Osteoblast (primary cell): ENCODE measurements around the gene NCBP2L. TPM values are rescaled to one million over a fixed set of nuclear protein-coding genes. Genes with fewer than 3 reads are reported as not detected.

Experiments used
- DNase-seq: peaks from one replicate; pipeline ENCODE4 v3.0.0; 2011; ENCODE audit warnings: low spot score, mixed read lengths; ENCODE audit not compliant: insufficient read length; ENCODE audit errors: missing footprints
- H2AFZ ChIP-seq: 2 replicates; pipeline ENCODE4 v1.6.0; 2011; ENCODE audit warnings: mild to moderate bottlenecking, low read length
- H3K27ac ChIP-seq: 2 replicates; pipeline ENCODE4 v1.5.1; 2011; ENCODE audit warnings: mild to moderate bottlenecking, low read depth, low read length, moderate library complexity
- H3K27me3 ChIP-seq: 2 replicates; pipeline ENCODE4 v1.6.0; 2012; ENCODE audit warnings: mild to moderate bottlenecking, control low read depth, inconsistent platforms, low read length, moderate library complexity; ENCODE audit not compliant: insufficient read depth
- H3K36me3 ChIP-seq: 2 replicates; pipeline ENCODE4 v1.5.1; 2011; ENCODE audit warnings: mild to moderate bottlenecking, low read length, control low read depth, moderate library complexity; ENCODE audit not compliant: insufficient read depth
- H3K4me1 ChIP-seq: 2 replicates; pipeline ENCODE4 v1.5.1; 2011; ENCODE audit warnings: mild to moderate bottlenecking, low read length, control low read depth, moderate library complexity; ENCODE audit not compliant: insufficient read depth
- H3K4me2 ChIP-seq: 2 replicates; pipeline ENCODE4 v1.6.0; 2011; ENCODE audit warnings: mild to moderate bottlenecking, low read length; ENCODE audit not compliant: insufficient read depth
- H3K4me3 ChIP-seq: fragments of 200-600 bp; sonication (generic); 3 replicates; pipeline ENCODE4 v1.5.1; 2012; ENCODE audit warnings: mild to moderate bottlenecking, low read length, inconsistent platforms; ENCODE audit not compliant: insufficient read depth
- H3K79me2 ChIP-seq: 2 replicates; pipeline ENCODE4 v1.6.0; 2012; ENCODE audit warnings: mild to moderate bottlenecking, low read length, control low read depth, inconsistent platforms; ENCODE audit not compliant: insufficient read depth
- H3K9me3 ChIP-seq: 2 replicates; pipeline ENCODE4 v1.5.1; 2011; ENCODE audit warnings: low read depth, low read length, control low read depth
- H4K20me1 ChIP-seq: 2 replicates; pipeline ENCODE4 v1.6.0; 2012; ENCODE audit warnings: mild to moderate bottlenecking, low read length, control low read depth; ENCODE audit not compliant: insufficient read depth
- total RNA-seq: library from RNA; depleted of rRNA; stranded (reverse); fragments of >200 nt; gene quantifications from 2 replicates; pipeline ENCODE4 v1.2.3, GENCODE V29; 2012
- TF ChIP-seq, protein P1 (sequence below): IDR thresholded peaks from 2 replicates; pipeline ENCODE4 v1.5.1; 2011; ENCODE audit warnings: mild to moderate bottlenecking, low read depth, low read length, moderate library complexity; ENCODE audit errors: extremely low read depth

Gene NCBP2L
- total RNA-seq, 1 donor, result not detected

DNA sequence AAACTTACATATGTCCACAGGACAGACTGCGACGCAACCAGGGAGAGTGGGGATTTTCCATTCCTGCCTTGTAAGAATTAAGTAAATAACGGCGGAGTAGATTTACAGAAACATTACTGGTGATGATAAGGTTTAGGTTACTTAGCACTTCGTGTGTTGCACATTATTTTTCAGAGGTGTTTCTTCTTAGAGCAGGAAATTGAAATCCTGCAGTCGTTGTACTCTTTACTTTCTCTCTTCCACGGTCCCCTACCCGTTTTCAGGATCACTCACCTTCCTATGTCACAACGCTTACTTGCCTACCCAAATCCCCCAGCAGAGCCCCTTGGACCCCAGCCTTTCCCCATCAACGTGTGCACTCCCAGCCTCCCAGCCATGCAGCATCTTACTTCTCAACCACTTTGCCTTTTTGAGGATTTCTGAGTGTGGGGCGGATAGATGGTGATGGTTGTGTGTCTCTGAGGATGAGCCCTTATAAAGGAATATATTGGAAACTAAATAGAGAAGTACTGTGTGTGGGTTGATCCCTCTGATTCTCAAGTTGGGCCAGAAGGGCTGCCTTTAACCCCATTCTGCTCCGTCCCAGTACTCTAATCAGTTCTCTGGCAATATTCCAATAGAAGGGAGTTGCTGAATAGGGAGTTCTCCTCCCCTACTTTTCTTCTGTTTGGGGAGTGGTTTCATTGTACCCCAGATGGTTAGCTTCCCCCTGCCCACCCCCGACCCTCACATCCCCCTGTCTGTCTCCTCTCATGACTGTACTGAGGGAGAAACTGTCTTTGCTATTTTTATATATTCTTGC lies 49.7 kb downstream of the NCBP2L start:
- Histone ChIP-seq H3K79me2 (peaks cover 21% of the 10 kb centered on the region), H3K4me3 (peak overlapping the region; percentile 70), H3K36me3 (no peaks in the 10 kb centered on the region), H3K27ac (peak overlapping the region; percentile 63), H2AFZ (peak overlapping the region; percentile 50), H3K9me3 (no peaks in the 10 kb centered on the region), H3K27me3 (peaks cover 18% of the 10 kb centered on the region), H3K4me2 (peak overlapping the region; percentile 87), H4K20me1 (peaks cover 3% of the 10 kb centered on the region), H3K4me1 (peaks cover 8% of the 10 kb centered on the region)
- DNase-seq, result peak; percentile 88
- TF ChIP-seq, protein P1, sequence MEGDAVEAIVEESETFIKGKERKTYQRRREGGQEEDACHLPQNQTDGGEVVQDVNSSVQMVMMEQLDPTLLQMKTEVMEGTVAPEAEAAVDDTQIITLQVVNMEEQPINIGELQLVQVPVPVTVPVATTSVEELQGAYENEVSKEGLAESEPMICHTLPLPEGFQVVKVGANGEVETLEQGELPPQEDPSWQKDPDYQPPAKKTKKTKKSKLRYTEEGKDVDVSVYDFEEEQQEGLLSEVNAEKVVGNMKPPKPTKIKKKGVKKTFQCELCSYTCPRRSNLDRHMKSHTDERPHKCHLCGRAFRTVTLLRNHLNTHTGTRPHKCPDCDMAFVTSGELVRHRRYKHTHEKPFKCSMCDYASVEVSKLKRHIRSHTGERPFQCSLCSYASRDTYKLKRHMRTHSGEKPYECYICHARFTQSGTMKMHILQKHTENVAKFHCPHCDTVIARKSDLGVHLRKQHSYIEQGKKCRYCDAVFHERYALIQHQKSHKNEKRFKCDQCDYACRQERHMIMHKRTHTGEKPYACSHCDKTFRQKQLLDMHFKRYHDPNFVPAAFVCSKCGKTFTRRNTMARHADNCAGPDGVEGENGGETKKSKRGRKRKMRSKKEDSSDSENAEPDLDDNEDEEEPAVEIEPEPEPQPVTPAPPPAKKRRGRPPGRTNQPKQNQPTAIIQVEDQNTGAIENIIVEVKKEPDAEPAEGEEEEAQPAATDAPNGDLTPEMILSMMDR, result no peak

DNA sequence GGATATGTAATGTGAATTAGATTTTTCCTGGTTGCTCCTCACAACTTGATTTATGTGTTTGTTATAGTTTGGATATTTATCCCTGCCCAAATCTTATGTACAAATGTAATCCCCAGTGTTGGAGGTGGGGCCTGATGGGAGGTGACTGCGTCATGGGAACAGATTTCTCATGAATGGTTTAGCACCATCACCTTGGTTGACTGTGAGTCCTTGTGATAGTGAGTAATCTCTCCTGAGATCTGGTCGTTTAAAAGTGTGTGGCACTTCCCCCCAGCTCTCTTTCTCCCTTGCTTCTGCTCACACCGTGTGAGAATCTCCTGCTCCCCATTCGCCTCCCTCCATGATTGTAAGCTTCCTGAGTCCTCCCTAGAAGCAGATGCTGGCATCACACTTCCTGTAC lies 50.3 kb downstream of the NCBP2L start:
- H3K4me2 ChIP-seq, result no peak overlapping the region
- H3K27me3 ChIP-seq, result peaks cover 18% of the 10 kb centered on the region
- peaks cover 8% of the 10 kb centered on the region for H3K4me1 ChIP-seq
- peaks cover 21% of the 10 kb centered on the region for H3K79me2 ChIP-seq
- no peak overlapping the region for H2AFZ ChIP-seq
- no peak overlapping the region for H3K4me3 ChIP-seq
- peaks cover 3% of the 10 kb centered on the region for H4K20me1 ChIP-seq
- TF ChIP-seq, protein P1, result no peak
- peak; percentile 43 for DNase-seq
- H3K36me3 ChIP-seq, result no peaks in the 10 kb centered on the region
- H3K27ac ChIP-seq, result no peak overlapping the region
- no peaks in the 10 kb centered on the region for H3K9me3 ChIP-seq

- Histone ChIP-seq H3K4me1 (peaks cover 8% of the 10 kb centered on the region), H3K27ac (no peak overlapping the region), H3K4me3 (no peak overlapping the region), H3K36me3 (no peaks in the 10 kb centered on the region), H4K20me1 (peaks cover 3% of the 10 kb centered on the region), H3K27me3 (peaks cover 11% of the 10 kb centered on the region), H3K4me2 (no peak overlapping the region), H3K9me3 (no peaks in the 10 kb centered on the region), H2AFZ (no peak overlapping the region), H3K79me2 (peaks cover 21% of the 10 kb centered on the region)
- TF ChIP-seq, protein P1, result no peak
- DNase-seq, result no peak
These were observed 52.3 kb downstream of the NCBP2L start for GRCh38 chrX:107829878-107830277.

GRCh38 chrX:107831071-107831730 lies 53.7 kb downstream of the NCBP2L start:
- H2AFZ ChIP-seq, result no peak overlapping the region
- H3K36me3 ChIP-seq, result no peaks in the 10 kb centered on the region
- H3K79me2 ChIP-seq, result peaks cover 21% of the 10 kb centered on the region
- no peak for DNase-seq
- no peak overlapping the region for H3K4me2 ChIP-seq
- no peak overlapping the region for H3K4me3 ChIP-seq
- H3K27ac ChIP-seq, result no peak overlapping the region
- peaks cover 8% of the 10 kb centered on the region for H3K4me1 ChIP-seq
- no peaks in the 10 kb centered on the region for H3K9me3 ChIP-seq
- H4K20me1 ChIP-seq, result peaks cover 3% of the 10 kb centered on the region
- TF ChIP-seq, protein P1, result no peak
- peaks cover 9% of the 10 kb centered on the region for H3K27me3 ChIP-seq
